Activated CD4-positive, alpha-beta T cell treated with anti-CD3 and anti-CD28 coated beads, Interleukin-2, Interleukin-4, amounts not matched to agents 100 ng/mL and 50 ng/mL, durations not matched to agents 16 hours and 8 hours (primary cell): ENCODE results near the gene COX5B.
A peak's percentile ranks its signal among the peaks of the same experiment; 100 is the strongest.
"Not testable (repeated sequence)": the region's sequence is repeated elsewhere in the genome, so short reads cannot be mapped to it uniquely, and the experiment has no call there.

ENCODE experiments used
- DNase-seq: peaks from one replicate; pipeline ENCODE4 v3.0.0-alpha.2; 2020; ENCODE audit warnings: low spot score

Gene COX5B

GRCh38 chr2:97654309-97654708 lies 8.4 kb downstream of the COX5B start:
- DNase-seq = no peak

DNA sequence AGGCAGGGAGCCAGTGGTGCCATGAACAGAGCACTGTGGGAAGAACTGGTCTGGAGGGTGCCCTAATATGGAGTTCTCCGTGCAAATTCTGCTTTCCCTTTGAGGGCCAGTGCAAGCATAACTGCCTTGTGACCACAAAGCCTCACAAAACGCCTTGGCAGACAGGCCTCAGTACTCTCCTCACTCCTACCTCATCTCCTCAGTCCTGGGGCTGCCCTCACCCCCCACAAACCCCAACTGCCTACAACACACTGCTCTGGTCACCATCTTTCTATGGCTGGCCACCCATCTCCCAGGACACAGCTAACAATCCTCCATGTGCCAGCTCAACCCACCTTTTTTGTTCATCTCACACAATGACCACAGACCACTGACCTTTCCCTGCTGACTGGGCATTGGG lies 8.9 kb downstream of the COX5B start:
- no peak for DNase-seq

GRCh38 chr2:97656129-97656755 lies 10.4 kb downstream of the COX5B start:
- DNase-seq = no peak

DNA sequence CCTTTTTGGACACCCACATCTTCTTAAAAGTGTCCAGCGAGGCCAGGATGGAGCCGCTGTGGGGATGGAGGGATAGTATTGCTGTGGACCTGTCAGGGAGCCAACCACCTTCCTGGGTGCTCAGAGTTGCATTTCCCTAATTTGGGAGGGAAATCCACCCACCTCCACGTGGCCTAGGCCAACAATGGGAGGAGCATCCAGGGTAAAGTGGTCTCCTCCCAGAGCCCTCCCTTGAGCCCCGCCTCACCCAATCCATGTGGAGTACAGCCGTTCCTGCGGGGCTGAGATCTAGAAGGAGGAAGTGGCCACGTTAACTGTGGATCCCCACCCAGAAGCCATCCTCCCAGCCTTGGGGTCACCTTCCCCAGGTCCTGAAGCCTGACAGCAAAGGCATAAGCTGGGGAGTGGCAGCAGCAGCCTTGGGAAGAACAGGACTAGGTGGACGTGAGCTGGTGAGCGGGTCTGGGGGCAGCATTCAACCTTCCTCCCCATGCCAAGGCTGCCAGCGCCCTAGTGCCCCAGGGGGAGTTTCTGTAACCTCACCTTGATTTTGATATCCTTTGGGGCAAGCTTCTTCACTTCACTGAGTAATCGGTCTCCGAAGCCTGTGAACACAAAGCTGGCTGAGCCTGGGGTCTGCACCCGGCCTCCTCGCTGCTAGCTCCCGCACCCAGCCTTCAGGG lies 11.2 kb downstream of the COX5B start:
- DNase-seq = no peak

- DNase-seq = no peak
These were observed 12.3 kb downstream of the COX5B start for GRCh38 chr2:97657986-97658690.

GRCh38 chr2:97658691-97659157 lies 12.9 kb downstream of the COX5B start:
- DNase-seq = no peak

- DNase-seq = no peak
These were observed 13.6 kb downstream of the COX5B start for GRCh38 chr2:97659256-97660043.

- DNase-seq = no peak
These were observed 14.3 kb downstream of the COX5B start for GRCh38 chr2:97660044-97660774.

DNA sequence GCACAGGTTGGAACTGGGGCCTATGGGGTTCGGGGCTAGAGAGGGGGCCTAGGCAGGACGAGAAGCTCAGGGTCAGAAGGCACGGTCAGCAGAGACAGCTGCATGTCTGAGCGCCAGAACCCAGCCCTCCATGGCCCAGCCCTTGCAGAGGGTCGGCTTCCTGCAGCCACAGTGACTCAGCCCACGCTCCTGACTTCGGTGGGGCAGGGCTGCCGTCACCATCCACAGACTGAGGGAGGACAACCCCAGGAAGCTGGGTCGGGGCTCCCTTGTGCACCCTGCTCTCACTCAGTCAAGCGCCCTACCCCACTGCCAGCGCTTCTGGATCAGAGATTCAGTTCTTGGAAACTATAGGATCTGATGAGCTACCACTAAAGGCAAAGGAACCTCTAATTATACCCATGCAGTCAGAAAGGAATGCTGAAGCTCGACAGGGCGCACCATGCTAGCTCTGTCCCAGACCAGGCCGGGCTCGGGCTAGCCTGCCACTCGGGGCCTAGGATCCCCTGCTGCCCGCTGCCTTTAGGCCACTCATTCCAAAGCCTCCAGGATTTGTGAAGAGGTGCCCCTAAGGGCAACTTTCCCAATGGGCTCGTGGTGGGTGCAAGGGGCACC lies 15.0 kb downstream of the COX5B start:
- DNase-seq = no peak

- no peak for DNase-seq
These were observed 16.1 kb downstream of the COX5B start for GRCh38 chr2:97661927-97662326.

- no peak for DNase-seq
These were observed 16.6 kb downstream of the COX5B start for GRCh38 chr2:97662386-97662894.

GRCh38 chr2:97662895-97663625 lies 17.2 kb downstream of the COX5B start:
- DNase-seq = peak; percentile 96

- no peak for DNase-seq
These were observed 17.7 kb downstream of the COX5B start for GRCh38 chr2:97663626-97663961.

GRCh38 chr2:97663962-97664635 lies 18.2 kb downstream of the COX5B start, which contains the start of gene ACTR1B:
TSS of gene ACTR1B (minus strand) at chr2:97664044. CDS start at chr2:97663890, 154 bp downstream.
- DNase-seq = peak; percentile 99

DNA sequence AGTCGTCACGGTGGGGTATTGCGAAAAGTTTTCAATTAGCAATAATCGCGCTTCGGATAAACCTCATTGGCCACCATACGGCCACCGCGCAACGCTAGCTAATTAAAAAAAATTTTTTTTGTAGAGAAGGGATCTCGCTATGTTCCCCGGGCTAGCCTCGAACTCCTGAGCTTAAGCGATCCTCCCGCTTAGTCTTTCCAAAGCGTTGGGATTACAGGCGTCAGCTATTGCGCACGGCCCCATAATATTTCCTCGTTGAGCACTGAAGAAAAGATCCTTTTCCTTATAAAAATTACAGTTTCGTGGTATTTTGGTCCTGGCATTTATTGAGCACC lies 18.7 kb downstream of the COX5B start:
- no peak for DNase-seq

GRCh38 chr2:97669448-97669847 lies 23.6 kb downstream of the COX5B start, which contains the start of gene C2orf92:
TSS of gene C2orf92 (plus strand) at chr2:97669713. CDS start at chr2:97669789, 76 bp downstream.
- no peak for DNase-seq

DNA sequence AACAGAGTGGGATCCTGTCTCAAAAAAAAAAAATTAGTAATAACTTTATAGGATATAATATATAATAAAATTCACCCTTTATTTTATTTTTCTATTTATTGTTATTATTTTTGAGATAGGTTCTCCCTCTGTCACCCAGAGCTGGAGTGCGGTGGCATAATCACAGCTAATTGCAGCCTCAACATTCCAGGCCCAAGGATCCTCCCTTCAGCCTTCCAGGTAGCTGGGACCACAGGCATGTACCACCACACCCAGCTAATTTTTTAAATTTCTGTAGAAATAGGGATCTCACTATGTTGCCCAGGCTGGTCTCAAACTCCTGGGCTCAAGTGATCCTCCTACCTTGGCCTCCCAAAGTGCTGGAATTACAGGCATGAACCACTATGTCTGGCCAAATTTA lies 24.6 kb downstream of the COX5B start:
- DNase-seq = no peak

DNA sequence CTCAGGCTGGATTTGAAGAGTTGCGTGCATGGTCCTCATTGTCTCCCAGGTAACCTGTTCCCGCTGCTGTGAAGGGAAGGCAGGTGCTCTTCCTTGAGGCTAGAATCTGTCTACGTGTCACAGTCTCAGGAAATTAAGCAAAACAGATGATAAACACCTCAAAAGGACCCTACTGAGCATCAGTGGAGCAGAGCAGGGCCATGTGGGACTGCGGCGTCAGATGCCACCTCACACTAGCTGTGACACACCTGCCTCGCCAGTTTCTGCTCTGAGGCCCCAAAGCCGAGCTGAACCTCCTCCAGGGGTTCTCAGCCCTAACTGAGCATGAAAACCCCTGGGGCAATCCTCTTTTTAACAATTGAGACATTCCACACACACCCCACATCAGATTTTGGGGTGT lies 25.7 kb downstream of the COX5B start:
- no peak for DNase-seq

DNA sequence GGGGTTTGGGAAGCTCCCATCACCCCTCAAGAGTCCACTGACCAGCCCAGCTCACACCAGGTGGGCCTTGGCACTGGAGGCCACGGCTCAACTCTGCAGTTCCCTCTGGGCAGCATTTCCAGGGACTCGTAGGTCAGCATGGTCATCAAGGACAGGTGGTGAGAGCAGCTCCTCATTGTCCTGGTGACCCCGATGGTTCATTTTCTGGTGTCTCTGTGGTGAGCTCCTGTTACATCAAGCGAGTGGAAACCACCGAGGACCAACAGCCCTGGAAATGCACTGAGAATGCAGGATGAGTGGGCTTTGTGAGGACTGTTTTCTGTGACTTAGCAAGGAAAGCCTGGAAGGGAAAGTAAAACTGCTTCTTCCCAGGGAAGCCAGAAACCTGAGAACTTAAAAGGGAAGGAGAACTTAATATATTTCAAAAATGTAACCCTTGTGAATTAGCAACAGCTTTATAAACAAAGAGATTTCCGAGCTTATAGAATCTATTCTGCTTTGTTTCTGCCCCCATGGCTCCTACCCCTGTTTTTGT lies 26.8 kb downstream of the COX5B start:
- DNase-seq = not testable (repeated sequence)
